Right lobe of liver (tissue), 6 donors: Measurements from ENCODE around the gene MAPK14. TPM values are rescaled to one million over a fixed set of nuclear protein-coding genes. Genes with fewer than 3 reads are reported as not detected.

Experiments used
- ATAC-seq, 4 donors: fragments of 200-7000 bp; cut with Tn5 transposase; one replicate each; pipeline ENCODE4 v1.9.1; 2020; ENCODE audit warnings: mild to moderate bottlenecking in 4 of 4, moderate library complexity in 4 of 4
- DNase-seq, 3 donors: peaks; one replicate each; pipeline ENCODE4 v3.0.0-alpha.2; 2020
- H3K27ac ChIP-seq, 3 donors: fragments of 200-600 bp; one replicate each; pipeline ENCODE4 v1.8.0; 2022
- H3K27me3 ChIP-seq, 2 donors: fragments of 200-600 bp; one replicate each; pipeline ENCODE4 v1.8.0; 2022
- H3K36me3 ChIP-seq, 4 donors: fragments of 200-600 bp; sonication (generic) in 1 of 4; one replicate each; pipeline versions ENCODE4 v1.5.1 to v1.8.0; 2017 to 2022; ENCODE audit warnings: control low read depth in 1 of 4
- H3K4me1 ChIP-seq, 4 donors: fragments of 200-600 bp; sonication (generic) in 1 of 4; one replicate each; pipeline versions ENCODE4 v1.5.1 to v1.8.0; 2017 to 2022; ENCODE audit warnings: control low read depth in 1 of 4
- H3K4me3 ChIP-seq, 3 donors: fragments of 200-600 bp; one replicate each; pipeline ENCODE4 v1.8.0; 2022
- H3K9me3 ChIP-seq, 4 donors: fragments of 200-600 bp; sonication (generic) in 1 of 4; one replicate each; pipeline versions ENCODE4 v1.5.1 to v1.8.0; 2017 to 2022; ENCODE audit warnings: control low read depth in 1 of 4
- CTCF ChIP-seq, 4 donors: fragments of 200-600 bp in 3 of 4; fragments of 450-650 bp in 1 of 4; IDR thresholded peaks; one replicate each; pipeline versions ENCODE4 v1.5.1 to v1.8.0; 2016 to 2022; ENCODE audit warnings: antibody characterized with exemption in 4 of 4, mild to moderate bottlenecking in 2 of 4
- POLR2A ChIP-seq: fragments of 450-650 bp; IDR thresholded peaks from one replicate; pipeline ENCODE4 v1.6.1; 2017; ENCODE audit warnings: antibody characterized with exemption, mild to moderate bottlenecking
- WGBS: methylation state at CpG from one replicate; pipeline ENCODE4 v1.1.6; 2018; ENCODE audit warnings: low coverage, low lambda C conversion rate; ENCODE audit not compliant: insufficient coverage; ENCODE audit errors: missing lambda C conversion rate; 5-methylcytosine and 5-hydroxymethylcytosine counted together
- intact Hi-C, 2 donors: fragments of 100-400 bp; cut with DNase I; formaldehyde crosslinking; loops; one replicate each; pipeline versions ENCODE4 v1.11.2 to v1.14.1; 2022
- total RNA-seq, 6 experiments: library from RNA; depleted of rRNA in 2 of 6; stranded (reverse); fragments of >200 nt in 2 of 6; fragmentation: NEBNext Ultra II Directional in 3 of 6; extraction: Animal tissue kit (Norgen Biotek cat#: 25700) in 3 of 6; gene quantifications; one replicate each; pipeline versions ENCODE4 v1.1.0 to v1.2.4, GENCODE V29; 2016 to 2023
- donor health status: DM: no; HTN: yes; CAD: no.
- donor health status: DM: no; HTN: no; CAD: no.
- donor health status: DM: no; HTN: no; CAD: no.
- donor health status: DM: no; HTN: yes; CAD: no.
- donor health status: DM: no; HTN: yes; CAD: no.

MAPK14 gene
- total RNA-seq, 6 experiments from 2014 or later, result 37.9 to 53.3 (median 45.3) TPM

- no peak overlapping the region for H3K4me3 ChIP-seq
- whole genome bisulfite sequencing, result 87% methylated on average over 4 of the region's 8 CpGs
- intact Hi-C loops, result no loop called here
- no peak for TF ChIP-seq CTCF (IDR thresholded peaks at IDR 0.05)
- TF ChIP-seq POLR2A, result no peak
- peak overlapping the region in 1 of 3 donors; percentile 25 for H3K27ac ChIP-seq
- H3K27me3 ChIP-seq, result no peaks in the 10 kb centered on the region
- peaks cover 0 to 22% (median 8%) of the 10 kb centered on the region in 4 donors for H3K4me1 ChIP-seq
- no peak for DNase-seq
- H3K9me3 ChIP-seq, result no peaks in the 10 kb centered on the region
- no peak for ATAC-seq
- peaks cover 0 to 10% (median 0%) of the 10 kb centered on the region in 4 donors for H3K36me3 ChIP-seq
These were observed 90.3 kb downstream of the MAPK14 start for GRCh38 chr6:36117658-36118549.

- Histone ChIP-seq H3K27ac (peak overlapping the region in 1 of 3 donors; percentile 25), H3K36me3 (peaks cover 0 to 10% (median 0%) of the 10 kb centered on the region in 4 donors), H3K4me3 (no peak overlapping the region), H3K27me3 (no peaks in the 10 kb centered on the region), H3K9me3 (no peaks in the 10 kb centered on the region), H3K4me1 (peaks cover 0 to 27% (median 8%) of the 10 kb centered on the region in 4 donors)
- WGBS, result 0% methylated on average over 1 of the region's 4 CpGs
- DNase-seq, result peak in 2 of 3 donors; percentile 49 to 51
- intact Hi-C loops, result no loop called here
- ATAC-seq, result peak; percentile 2 to 27 (median 13)
- no peak for TF ChIP-seq CTCF (IDR thresholded peaks at IDR 0.05)
- no peak for TF ChIP-seq POLR2A
These were observed 91.0 kb downstream of the MAPK14 start for GRCh38 chr6:36118550-36119107.

GRCh38 chr6:36119209-36119608 lies 91.6 kb downstream of the MAPK14 start:
- TF ChIP-seq POLR2A (no peak), CTCF (IDR thresholded peaks at IDR 0.05) (no peak)
- peaks cover 0 to 31% (median 8%) of the 10 kb centered on the region in 4 donors for H3K4me1 ChIP-seq
- H3K4me3 ChIP-seq, result no peak overlapping the region
- DNase-seq, result no peak
- intact Hi-C loops, result no loop called here
- no peaks in the 10 kb centered on the region for H3K27me3 ChIP-seq
- H3K27ac ChIP-seq, result peak overlapping the region in 1 of 3 donors; percentile 25
- H3K9me3 ChIP-seq, result no peaks in the 10 kb centered on the region
- 67% methylated on average over 4 of the region's 4 CpGs for WGBS
- ATAC-seq, result no peak
- H3K36me3 ChIP-seq, result peaks cover 0 to 10% (median 0%) of the 10 kb centered on the region in 4 donors

GRCh38 chr6:36120018-36120417 lies 92.4 kb downstream of the MAPK14 start:
- intact Hi-C loops, result no loop called here
- no peak for TF ChIP-seq CTCF (IDR thresholded peaks at IDR 0.05)
- TF ChIP-seq POLR2A, result no peak
- 57% methylated on average over 2 of the region's 6 CpGs for WGBS
- Histone ChIP-seq H3K9me3 (no peaks in the 10 kb centered on the region), H3K4me1 (peaks cover 0 to 34% (median 8%) of the 10 kb centered on the region in 4 donors), H3K27ac (no peak overlapping the region), H3K27me3 (no peaks in the 10 kb centered on the region), H3K4me3 (no peak overlapping the region), H3K36me3 (peaks cover 0 to 10% (median 0%) of the 10 kb centered on the region in 4 donors)
- ATAC-seq (no peak), DNase-seq (peak in 1 of 3 donors; percentile 34)
